Fibroblast of skin of right biceps (primary cell): Measurements from ENCODE around the gene LSM2.
"Not testable (repeated sequence)": the region's sequence is repeated elsewhere in the genome, so short reads cannot be mapped to it uniquely, and the experiment has no call there.

ENCODE experiments used
- DNase-seq: peaks from one replicate; pipeline ENCODE4 v3.0.0-alpha.2; 2013

Gene LSM2

GRCh38 chr6:31806470-31807272 lies at the start of gene LSM2:
LSM2 (minus strand) TSS chr6:31806966; CDS start chr6:31806757, 209 bp downstream.
- DNase-seq: peak; percentile 96

GRCh38 chr6:31851980-31852718 lies 45.4 kb upstream of the LSM2 start:
- DNase-seq: not testable (repeated sequence)

- DNase-seq: no peak
Observed at GRCh38 chr6:31851485-31851832, 44.7 kb upstream of the LSM2 start.

GRCh38 chr6:31850765-31851484 lies 44.2 kb upstream of the LSM2 start:
- no peak for DNase-seq

- no peak for DNase-seq
Observed at GRCh38 chr6:31847276-31847978, 40.7 kb upstream of the LSM2 start.

- DNase-seq: no peak
Observed at GRCh38 chr6:31844507-31844906, 37.7 kb upstream of the LSM2 start.

GRCh38 chr6:31842053-31842452 lies 35.3 kb upstream of the LSM2 start:
- no peak for DNase-seq

GRCh38 chr6:31839779-31840126 lies 33.0 kb upstream of the LSM2 start:
- not testable (repeated sequence) for DNase-seq

- DNase-seq: no peak
Observed at GRCh38 chr6:31838968-31839367, 32.2 kb upstream of the LSM2 start.

GRCh38 chr6:31838114-31838553 lies 31.4 kb upstream of the LSM2 start:
- not testable (repeated sequence) for DNase-seq

GRCh38 chr6:31837369-31838113 lies 30.8 kb upstream of the LSM2 start:
- DNase-seq: no peak

- peak; percentile 42 for DNase-seq
Observed at GRCh38 chr6:31836474-31837368, 30.0 kb upstream of the LSM2 start.

- DNase-seq: no peak
Observed at GRCh38 chr6:31836047-31836473, 29.3 kb upstream of the LSM2 start.

- peak; percentile 89 for DNase-seq
Observed at GRCh38 chr6:31834367-31835250, 27.8 kb upstream of the LSM2 start.

GRCh38 chr6:31831350-31832215 lies 24.8 kb upstream of the LSM2 start:
- no peak for DNase-seq

GRCh38 chr6:31830886-31831335 lies 24.1 kb upstream of the LSM2 start:
- no peak for DNase-seq

GRCh38 chr6:31829633-31830283 lies 23.0 kb upstream of the LSM2 start:
- peak; percentile 54 for DNase-seq
